Omental fat pad (tissue), 4 donors: ENCODE measurements around the gene ZBTB32. TPM values are rescaled to one million over a fixed set of nuclear protein-coding genes. Genes with fewer than 3 reads are reported as not detected.

Experiments used
- ATAC-seq: fragments of 150-250 bp; one replicate; pipeline ENCODE4 v1.9.1; 2016; ENCODE audit warnings: mild to moderate bottlenecking, moderate library complexity; ENCODE audit not compliant: low FRiP score
- DNase-seq: peaks from one replicate; pipeline ENCODE4 v3.0.0-alpha.2; 2019; ENCODE audit warnings: low spot score
- CTCF ChIP-seq, 3 donors: fragments of 450-650 bp; IDR thresholded peaks; one replicate each; pipeline ENCODE4 v1.5.1; 2016 to 2017; ENCODE audit warnings: antibody characterized with exemption in 3 of 3, mild to moderate bottlenecking in 3 of 3, moderate library complexity in 2 of 3
- total RNA-seq, 4 donors: library from RNA; depleted of rRNA; stranded (reverse); fragments of >200 nt; gene quantifications; one replicate each; pipeline ENCODE4 v1.1.0, GENCODE V29; 2016

Gene ZBTB32
- total RNA-seq, 4 donors from 2014 or later: 0.47 to 0.72 TPM; not detected in 2

GRCh38 chr19:35727053-35727955 lies 22.9 kb downstream of the ZBTB32 start:
- TF ChIP-seq CTCF (IDR thresholded peaks at IDR 0.05): no peak
- no peak for ATAC-seq
- DNase-seq: no peak

DNA sequence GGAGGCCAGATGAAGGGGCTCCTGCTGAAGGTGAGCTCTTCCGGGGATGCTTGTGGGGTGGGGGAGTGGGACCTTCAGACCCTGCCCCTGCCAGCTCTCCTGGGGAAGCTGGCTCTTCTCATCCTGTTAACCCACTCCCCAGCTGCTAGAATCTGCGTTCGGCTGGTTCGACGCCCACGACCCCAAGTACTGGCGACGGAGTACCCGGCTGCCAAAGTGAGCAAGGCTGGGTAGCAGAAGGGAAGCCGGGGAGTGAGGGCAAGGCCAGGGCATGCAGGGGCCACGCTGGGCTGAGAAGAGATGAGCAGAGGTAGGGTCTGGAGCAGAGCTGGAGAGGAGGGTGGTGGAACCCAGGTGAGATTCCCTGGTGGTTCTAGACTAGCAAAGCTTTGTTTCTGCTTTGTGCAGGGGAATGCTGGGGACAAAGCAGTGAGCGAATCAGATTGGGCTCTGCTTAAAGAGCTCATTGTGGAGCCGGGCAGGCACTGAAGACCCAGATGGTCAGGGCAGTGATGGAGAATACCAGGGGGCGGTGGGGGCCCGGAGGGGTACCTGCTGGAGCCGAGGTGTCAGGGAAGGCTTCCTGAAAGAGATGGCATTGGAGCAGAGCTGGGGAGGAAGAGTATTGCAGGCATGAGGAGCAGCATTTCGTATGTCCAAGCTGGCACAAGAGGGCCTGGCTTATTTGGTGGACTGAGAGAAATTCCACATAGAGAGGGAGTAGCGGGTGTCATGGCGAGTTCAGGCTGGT lies 23.8 kb downstream of the ZBTB32 start:
- no peak for ATAC-seq
- no peak for TF ChIP-seq CTCF (IDR thresholded peaks at IDR 0.05)
- no peak for DNase-seq

DNA sequence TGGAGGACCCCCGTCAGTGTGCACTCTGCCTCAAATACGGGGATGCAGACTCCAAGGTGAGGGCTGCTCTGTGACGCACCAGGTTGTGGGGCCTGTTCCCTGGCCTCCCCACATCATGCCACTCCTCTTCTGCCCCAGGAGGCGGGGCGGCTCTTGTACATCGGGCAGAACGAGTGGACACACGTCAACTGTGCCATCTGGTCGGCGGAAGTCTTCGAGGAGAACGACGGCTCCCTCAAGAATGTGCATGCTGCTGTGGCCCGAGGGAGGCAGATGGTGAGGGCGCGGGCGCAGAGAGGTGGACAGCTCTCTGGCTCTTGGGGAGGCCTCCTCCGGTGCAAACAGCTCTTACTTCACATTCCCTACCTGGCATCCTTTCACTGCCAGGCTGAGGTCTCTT lies 24.7 kb downstream of the ZBTB32 start:
- TF ChIP-seq CTCF (IDR thresholded peaks at IDR 0.05): no peak
- no peak for DNase-seq
- no peak for ATAC-seq

DNA sequence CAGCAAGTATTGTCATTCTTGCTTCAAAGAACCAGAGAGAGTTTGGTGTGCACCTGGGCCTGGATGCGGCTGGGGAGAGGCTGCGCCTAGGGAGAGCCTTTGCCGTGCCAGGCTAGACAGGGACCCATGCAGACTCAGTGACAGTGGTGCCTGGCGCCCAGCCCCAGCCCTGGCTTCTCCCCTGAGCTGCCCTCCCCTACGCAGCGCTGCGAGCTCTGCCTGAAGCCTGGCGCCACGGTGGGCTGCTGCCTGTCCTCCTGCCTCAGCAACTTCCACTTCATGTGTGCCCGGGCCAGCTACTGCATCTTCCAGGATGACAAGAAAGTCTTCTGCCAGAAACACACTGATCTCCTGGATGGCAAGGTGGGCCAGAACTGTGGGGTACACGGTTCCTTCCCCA lies 25.4 kb downstream of the ZBTB32 start:
- DNase-seq (no peak), ATAC-seq (no peak)
- no peak for TF ChIP-seq CTCF (IDR thresholded peaks at IDR 0.05)

DNA sequence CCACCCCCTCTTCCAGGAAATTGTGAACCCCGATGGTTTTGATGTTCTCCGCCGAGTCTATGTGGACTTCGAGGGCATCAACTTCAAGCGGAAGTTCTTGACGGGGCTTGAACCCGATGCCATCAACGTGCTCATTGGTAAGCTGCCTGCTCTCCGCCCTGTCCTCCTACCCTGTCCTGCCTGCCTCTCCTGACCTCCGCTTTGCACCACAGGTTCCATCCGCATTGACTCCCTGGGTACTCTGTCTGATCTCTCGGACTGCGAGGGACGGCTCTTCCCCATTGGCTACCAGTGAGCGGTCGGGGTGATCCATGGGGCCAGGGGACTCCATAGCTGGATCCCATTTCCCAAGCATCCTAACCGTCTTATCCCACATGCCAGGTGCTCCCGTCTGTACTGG lies 26.0 kb downstream of the ZBTB32 start:
- DNase-seq (no peak), ATAC-seq (no peak)
- TF ChIP-seq CTCF (IDR thresholded peaks at IDR 0.05): no peak

DNA sequence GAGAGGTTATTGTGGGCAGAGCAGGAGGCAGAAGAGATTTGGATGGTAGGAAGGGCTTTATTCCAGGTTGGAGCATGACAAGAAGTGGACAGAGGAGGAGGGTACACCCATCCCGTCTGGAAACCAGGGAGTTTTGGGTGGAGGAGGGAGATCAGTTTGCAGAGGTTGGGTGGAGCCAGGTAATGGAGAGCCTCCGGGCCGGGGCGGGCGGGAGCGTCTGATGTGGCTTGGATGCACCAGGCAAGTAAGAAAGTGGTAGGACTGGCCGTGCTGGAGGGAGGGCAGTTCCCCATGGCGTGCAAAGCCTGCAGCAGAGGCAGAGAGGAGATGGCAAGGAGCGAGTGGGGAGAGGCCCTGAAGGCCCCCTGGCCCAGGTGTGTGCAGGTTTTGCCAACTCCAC lies 27.0 kb downstream of the ZBTB32 start:
- no peak for TF ChIP-seq CTCF (IDR thresholded peaks at IDR 0.05)
- DNase-seq: no peak
- no peak for ATAC-seq
